HepG2 (cell line): ENCODE measurements around the gene CUL1. TPM values are rescaled to one million over a fixed set of nuclear protein-coding genes. Genes with fewer than 3 reads are reported as not detected.

Experiments
- CHCHD3 ChIP-seq: sonication (generic); formaldehyde crosslinking; IDR thresholded peaks from 2 replicates; pipeline ENCODE4 v1.8.0; 2022; ENCODE audit warnings: mild to moderate bottlenecking, missing genetic modification reagents, moderate library complexity
- ETV5 ChIP-seq: IDR thresholded peaks from 2 replicates; pipeline ENCODE4 v1.6.1; 2018; ENCODE audit warnings: missing biosample characterization, missing genetic modification reagents, inconsistent platforms, borderline replicate concordance
- HOXA5 ChIP-seq: sonication (generic); formaldehyde crosslinking; IDR thresholded peaks from 2 replicates; pipeline ENCODE4 v1.4.0; 2020; ENCODE audit warnings: missing genetic modification reagents
- MIER3 ChIP-seq: IDR thresholded peaks from 2 replicates; pipeline ENCODE4 v1.6.1; 2016; ENCODE audit warnings: missing compliant biosample characterization, borderline replicate concordance
- MLX ChIP-seq: IDR thresholded peaks from 2 replicates; pipeline ENCODE4 v1.6.1; 2016
- MNT ChIP-seq: fragments of 450-650 bp; IDR thresholded peaks from 2 replicates; pipeline ENCODE4 v1.6.1; 2016
- NR0B2 ChIP-seq: sonication (generic); formaldehyde crosslinking; IDR thresholded peaks from 2 replicates; pipeline ENCODE4 v1.4.0; 2020; ENCODE audit warnings: mild to moderate bottlenecking, missing genetic modification reagents
- POLR2A ChIP-seq, 2 experiments: IDR thresholded peaks; 2 replicates each; pipeline ENCODE4 v1.6.1; 2011; ENCODE audit warnings: low read depth in 2 of 2, low read length in 2 of 2, mild to moderate bottlenecking in 1 of 2, moderate library complexity in 1 of 2; ENCODE audit not compliant: insufficient read depth in 1 of 2
- SKI ChIP-seq: fragments of 450-650 bp; IDR thresholded peaks from one replicate; pipeline ENCODE4 v1.6.1; 2018; ENCODE audit warnings: mild to moderate bottlenecking; ENCODE audit not compliant: partially characterized antibody
- SPEN ChIP-seq: sonication (generic); formaldehyde crosslinking; IDR thresholded peaks from 2 replicates; pipeline ENCODE4 v1.5.1; 2020; ENCODE audit warnings: low read depth, mild to moderate bottlenecking, missing genetic modification reagents
- TOPORS ChIP-seq: sonication (generic); formaldehyde crosslinking; IDR thresholded peaks from 2 replicates; pipeline ENCODE4 v1.8.0; 2023; ENCODE audit warnings: mild to moderate bottlenecking, missing genetic modification reagents
- UBTF ChIP-seq: sonication (generic); formaldehyde crosslinking; IDR thresholded peaks from 2 replicates; pipeline ENCODE4 v1.4.0; 2020; ENCODE audit warnings: mild to moderate bottlenecking, missing genetic modification reagents
- ZBTB26 ChIP-seq: IDR thresholded peaks from 2 replicates; pipeline ENCODE4 v1.6.1; 2016; ENCODE audit warnings: missing compliant biosample characterization, missing genetic modification reagents, borderline replicate concordance
- ZFP37 ChIP-seq: sonication (generic); formaldehyde crosslinking; IDR thresholded peaks from 2 replicates; pipeline ENCODE4 v1.4.0; 2020; ENCODE audit warnings: missing genetic modification reagents, borderline replicate concordance
- ZHX1 ChIP-seq: sonication (generic); formaldehyde crosslinking; IDR thresholded peaks from 2 replicates; pipeline ENCODE4 v1.8.1; 2022; ENCODE audit warnings: low read depth, mild to moderate bottlenecking, missing genetic modification reagents
- ZNF562 ChIP-seq: sonication (generic); formaldehyde crosslinking; IDR thresholded peaks from 2 replicates; pipeline ENCODE4 v1.8.0; 2022; ENCODE audit warnings: missing genetic modification reagents, borderline replicate concordance
- ZNF567 ChIP-seq: sonication (generic); formaldehyde crosslinking; IDR thresholded peaks from 2 replicates; pipeline ENCODE4 v1.8.1; 2023; ENCODE audit warnings: mild to moderate bottlenecking, missing genetic modification reagents, borderline replicate concordance
- ZNF580 ChIP-seq: IDR thresholded peaks from 2 replicates; pipeline ENCODE4 v1.6.1; 2016; ENCODE audit warnings: low read depth, borderline replicate concordance
- ZNF629 ChIP-seq: sonication (generic); formaldehyde crosslinking; conservative IDR thresholded peaks from 2 replicates; pipeline ENCODE4 v1.5.0; 2020; ENCODE audit warnings: missing genetic modification reagents
- ZNF644 ChIP-seq: IDR thresholded peaks from 2 replicates; pipeline ENCODE4 v1.6.1; 2016; ENCODE audit warnings: low read depth
- ZNF773 ChIP-seq: sonication (generic); formaldehyde crosslinking; IDR thresholded peaks from 2 replicates; pipeline ENCODE4 v1.4.0; 2020; ENCODE audit warnings: missing genetic modification reagents, borderline replicate concordance
- polyA plus RNA-seq, 8 experiments: library from polyadenylated mRNA; depleted of rRNA in 3 of 8; stranded (reverse) in 7 of 8; unstranded in 1 of 8; fragments of >200 nt; fragmentation: Illumina TruSeq in 4 of 8; extraction: Trizol in 4 of 8; gene quantifications; 2 replicates each; pipeline versions ENCODE4 v1.2.1 to v1.2.3, GENCODE V29; 2011 to 2016; ENCODE audit warnings: low read depth in 4 of 8, missing spikeins in 1 of 8, mixed read lengths in 1 of 8; ENCODE audit not compliant: insufficient read depth in 1 of 8
- total RNA-seq, 5 experiments: library from RNA; depleted of rRNA; stranded (reverse); fragments of >200 nt; fragmentation: Illumina TruSeq; extraction: Trizol; gene quantifications; 2 replicates each; pipeline ENCODE4 v1.2.3, GENCODE V29; 2016; ENCODE audit warnings: low read depth in 1 of 5

The CUL1 gene
- total and polyA plus RNA-seq, 2 of the 13 experiments (the other 11 are each of a cell fraction or from before 2014, with no cell fraction given): 30.1 to 45.9 TPM

GRCh38 chr7:148698397-148699023, at the start of gene CUL1 (continued):
- TF ChIP-seq ZNF580 (CRISPR knock-in tag) (no peak), MIER3 (no peak), UBTF (CRISPR knock-in tag) (0 out of 2 replicates have a peak, but pooled peaks have one; percentile 71), ZNF773 (0 out of 2 replicates have a peak, but pooled peaks have one; percentile 50), HOXA5 (CRISPR knock-in tag) (peak; percentile 23; the same call in 1 of the 2 replicates), ZNF567 (CRISPR knock-in tag) (no peak), ZNF562 (CRISPR knock-in tag) (no peak), MLX (CRISPR knock-in tag) (no peak), ZNF644 (CRISPR knock-in tag) (no peak), ZFP37 (CRISPR knock-in tag) (no peak), TOPORS (CRISPR knock-in tag) (no peak), MNT (no peak), ZHX1 (CRISPR knock-in tag) (0 out of 2 replicates have a peak, but pooled peaks have one; percentile 55), NR0B2 (CRISPR knock-in tag) (peak; percentile 71), ZNF629 (CRISPR knock-in tag) (no peak), SPEN (no peak), POLR2A (IDR thresholded peaks at IDR 0.05; ENCODE audit: insufficient read depth in 1 of 2, low read depth in 2 of 2, low read length in 2 of 2) (peak; percentile 62 to 82), ZBTB26 (CRISPR knock-in tag) (no peak), CHCHD3 (CRISPR knock-in tag) (peak; percentile 72; the same call in 1 of the 2 replicates), SKI (peak; percentile 11), ETV5 (CRISPR knock-in tag) (peak; percentile 34; the same call in 1 of the 2 replicates)
